ENCODE data around the gene SPNS2. TPM values are rescaled to one million over a fixed set of nuclear protein-coding genes. Genes with fewer than 3 reads are reported as not detected.

SPNS2 gene
- total and polyA plus RNA-seq, 3 donors from 2014 or later: 6.7 to 11.5 (median 8.0) TPM

DNA sequence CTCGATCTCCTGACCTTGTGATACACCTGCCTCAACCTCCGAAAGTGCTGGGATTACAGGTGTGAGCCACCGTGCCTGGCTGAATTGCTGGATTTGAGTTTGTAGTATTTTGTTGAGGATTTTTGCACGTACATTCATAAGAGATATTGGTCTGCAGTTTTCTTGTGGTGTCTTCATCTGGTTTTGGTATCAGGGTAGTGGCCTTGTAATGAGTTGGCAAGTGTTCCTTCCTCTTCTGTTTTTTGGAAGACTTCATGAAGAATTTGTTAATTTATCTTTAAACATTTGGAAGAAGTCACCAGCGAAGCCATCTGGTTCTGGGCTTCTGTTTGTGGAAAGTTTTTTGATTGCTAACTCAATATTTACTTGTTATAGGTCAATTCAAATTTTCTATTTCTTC, 38.0 kb upstream of the SPNS2 start:
- intact Hi-C loops (cut with DNase I; ENCODE audit: low total_unique reads): no loop called here
- no peaks in the 10 kb centered on the region for H3K9me3 ChIP-seq
- DNase-seq: no peak

DNA sequence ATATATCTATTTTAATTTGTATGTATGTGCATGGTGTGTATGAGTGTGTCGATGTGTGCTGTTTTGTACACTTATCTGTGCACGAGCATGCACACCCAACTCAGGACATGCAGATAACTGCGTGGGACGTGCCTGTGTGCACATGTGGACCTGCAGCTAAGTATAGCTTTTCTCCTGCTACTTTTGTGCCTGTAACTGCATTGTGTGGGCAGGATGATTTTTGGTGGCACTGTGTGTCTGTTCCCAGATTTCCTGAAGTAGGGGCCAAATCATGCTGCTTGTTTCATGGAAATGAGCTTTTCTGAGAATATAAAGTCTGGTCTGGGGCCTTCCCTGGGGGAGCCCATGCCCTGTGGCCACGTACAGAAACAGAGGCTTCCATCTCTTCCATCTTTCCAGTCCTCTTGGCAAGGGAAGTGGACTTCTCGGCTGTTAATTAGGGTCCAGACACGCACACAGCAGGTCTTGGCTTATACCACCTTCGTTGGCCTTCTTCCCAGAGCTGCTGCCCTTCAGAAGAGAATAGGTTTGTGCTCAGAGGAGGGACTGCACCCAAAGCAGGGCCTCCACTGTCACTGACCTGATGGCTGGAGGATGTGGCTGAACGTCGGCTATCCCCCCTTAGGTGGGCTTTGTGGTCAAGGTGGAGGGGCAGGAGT, 34.7 kb upstream of the SPNS2 start:
- no peak for TF ChIP-seq POLR2A (IDR thresholded peaks at IDR 0.05)
- TF ChIP-seq, protein P1, sequence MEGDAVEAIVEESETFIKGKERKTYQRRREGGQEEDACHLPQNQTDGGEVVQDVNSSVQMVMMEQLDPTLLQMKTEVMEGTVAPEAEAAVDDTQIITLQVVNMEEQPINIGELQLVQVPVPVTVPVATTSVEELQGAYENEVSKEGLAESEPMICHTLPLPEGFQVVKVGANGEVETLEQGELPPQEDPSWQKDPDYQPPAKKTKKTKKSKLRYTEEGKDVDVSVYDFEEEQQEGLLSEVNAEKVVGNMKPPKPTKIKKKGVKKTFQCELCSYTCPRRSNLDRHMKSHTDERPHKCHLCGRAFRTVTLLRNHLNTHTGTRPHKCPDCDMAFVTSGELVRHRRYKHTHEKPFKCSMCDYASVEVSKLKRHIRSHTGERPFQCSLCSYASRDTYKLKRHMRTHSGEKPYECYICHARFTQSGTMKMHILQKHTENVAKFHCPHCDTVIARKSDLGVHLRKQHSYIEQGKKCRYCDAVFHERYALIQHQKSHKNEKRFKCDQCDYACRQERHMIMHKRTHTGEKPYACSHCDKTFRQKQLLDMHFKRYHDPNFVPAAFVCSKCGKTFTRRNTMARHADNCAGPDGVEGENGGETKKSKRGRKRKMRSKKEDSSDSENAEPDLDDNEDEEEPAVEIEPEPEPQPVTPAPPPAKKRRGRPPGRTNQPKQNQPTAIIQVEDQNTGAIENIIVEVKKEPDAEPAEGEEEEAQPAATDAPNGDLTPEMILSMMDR (IDR thresholded peaks at IDR 0.05): no peak
- H3K27me3 ChIP-seq: no peaks in the 10 kb centered on the region
- H3K4me1 ChIP-seq: no peaks in the 10 kb centered on the region
- H3K9me3 ChIP-seq: no peaks in the 10 kb centered on the region
- DNase-seq: no peak
- WGBS, 2 donors: 58 to 72% methylated on average over 10 of the region's 10 CpGs
- no peaks in the 10 kb centered on the region for H3K36me3 ChIP-seq (ENCODE audit: low read depth, missing control alignments)
- H3K27ac ChIP-seq: no peak overlapping the region
- intact Hi-C loops (cut with DNase I; ENCODE audit: low total_unique reads): no loop called here
- H3K4me3 ChIP-seq: no peak overlapping the region

More for the DNA sequence above, 38.0 kb upstream of the SPNS2 start:
- TF ChIP-seq, protein P1 (IDR thresholded peaks at IDR 0.05): no peak
- TF ChIP-seq POLR2A (IDR thresholded peaks at IDR 0.05): no peak
- Histone ChIP-seq H3K27ac (no peak overlapping the region), H3K27me3 (no peaks in the 10 kb centered on the region), H3K4me3 (no peak overlapping the region), H3K4me1 (no peaks in the 10 kb centered on the region), H3K36me3 (ENCODE audit: low read depth, missing control alignments) (no peaks in the 10 kb centered on the region)
- WGBS, 2 donors: 69% methylated on average over 5 of the region's 5 CpGs

DNA sequence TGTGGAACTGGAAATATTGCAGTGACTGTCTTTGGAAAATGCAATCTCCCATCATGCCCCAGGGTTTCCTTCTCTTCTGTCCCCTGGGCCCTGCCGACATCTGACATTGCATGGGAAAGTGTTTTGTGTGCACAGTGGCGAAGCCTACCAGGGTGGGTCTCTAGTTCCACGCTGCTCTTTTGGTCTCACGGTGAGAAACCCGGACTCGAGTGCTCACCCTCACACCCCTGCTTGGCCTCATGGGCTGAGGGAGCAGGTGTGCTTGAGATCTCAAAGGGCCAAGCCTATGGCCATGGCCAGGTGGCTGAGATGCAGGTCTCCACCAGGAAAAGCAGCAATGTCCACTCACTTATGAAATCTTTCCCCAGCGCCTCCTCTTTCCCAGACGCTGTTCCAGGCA, 32.9 kb upstream of the SPNS2 start:
- 92 to 95% methylated on average over 7 to 8 of the region's 8 CpGs for WGBS, 2 donors
- intact Hi-C loops (cut with DNase I; ENCODE audit: low total_unique reads): no loop called here
- Histone ChIP-seq H3K9me3 (no peaks in the 10 kb centered on the region), H3K27ac (no peak overlapping the region), H3K27me3 (no peaks in the 10 kb centered on the region), H3K36me3 (ENCODE audit: low read depth, missing control alignments) (no peaks in the 10 kb centered on the region), H3K4me1 (no peaks in the 10 kb centered on the region), H3K4me3 (no peak overlapping the region)
- TF ChIP-seq POLR2A (IDR thresholded peaks at IDR 0.05): no peak
- TF ChIP-seq, protein P1 (IDR thresholded peaks at IDR 0.05): no peak
- DNase-seq: no peak

DNA sequence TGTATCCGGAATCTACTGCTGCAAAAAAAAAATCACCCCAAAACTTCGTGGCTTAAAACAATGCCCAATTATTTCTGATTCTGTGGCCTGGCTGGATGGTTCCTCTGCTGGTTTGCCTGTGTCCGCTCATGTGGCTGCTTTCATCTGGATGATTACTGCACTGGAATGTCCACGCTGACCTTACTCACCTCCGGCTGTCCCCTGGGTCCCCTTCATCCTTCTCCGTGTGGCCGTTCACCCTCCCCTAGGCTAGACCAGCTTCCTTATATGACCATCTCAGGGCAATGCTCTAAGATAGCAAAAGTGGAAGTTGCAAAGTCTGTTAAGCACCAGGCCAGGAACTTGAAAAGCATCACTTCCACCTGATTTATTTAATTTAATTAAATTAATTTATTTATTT, 31.4 kb upstream of the SPNS2 start:
- H3K9me3 ChIP-seq: no peaks in the 10 kb centered on the region
- no peak overlapping the region for H3K27ac ChIP-seq
- intact Hi-C loops (cut with DNase I; ENCODE audit: low total_unique reads): no loop called here
- H3K36me3 ChIP-seq (ENCODE audit: low read depth, missing control alignments): no peaks in the 10 kb centered on the region
- WGBS, 2 donors: 77 to 85% methylated on average over 7 of the region's 7 CpGs
- H3K4me1 ChIP-seq: no peaks in the 10 kb centered on the region
- no peak for DNase-seq
- H3K4me3 ChIP-seq: no peak overlapping the region
- H3K27me3 ChIP-seq: no peaks in the 10 kb centered on the region
- TF ChIP-seq, protein P1 (IDR thresholded peaks at IDR 0.05): no peak
- no peak for TF ChIP-seq POLR2A (IDR thresholded peaks at IDR 0.05)

DNA sequence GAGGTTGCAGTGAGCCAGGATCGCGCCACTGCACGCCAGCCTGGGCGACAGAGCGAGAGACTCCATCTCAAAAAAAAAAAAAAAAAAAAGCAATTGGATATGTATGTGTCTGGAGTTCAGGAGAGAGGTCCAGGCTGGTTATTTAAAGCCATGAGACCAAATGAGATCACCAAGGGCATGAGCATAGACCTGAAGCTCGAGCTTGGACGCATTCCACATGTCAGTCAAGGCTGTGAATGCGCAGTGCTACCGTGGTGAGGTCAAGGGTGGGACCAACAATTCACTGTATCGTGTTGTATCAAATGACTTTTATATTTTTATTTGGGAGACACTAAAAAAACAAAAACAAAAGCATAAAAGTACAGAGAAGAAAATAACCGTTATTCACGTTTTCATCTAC, 29.1 kb upstream of the SPNS2 start:
- Histone ChIP-seq H3K4me3 (no peak overlapping the region), H3K27ac (no peak overlapping the region), H3K9me3 (no peaks in the 10 kb centered on the region), H3K36me3 (ENCODE audit: low read depth, missing control alignments) (no peaks in the 10 kb centered on the region), H3K27me3 (no peaks in the 10 kb centered on the region), H3K4me1 (no peaks in the 10 kb centered on the region)
- intact Hi-C loops (cut with DNase I; ENCODE audit: low total_unique reads): no loop called here
- no peak for TF ChIP-seq POLR2A (IDR thresholded peaks at IDR 0.05)
- TF ChIP-seq, protein P1 (IDR thresholded peaks at IDR 0.05): no peak
- 82% methylated on average over 12 of the region's 12 CpGs for WGBS, 2 donors
- DNase-seq: no peak
